NCI-H2227 treated with DMSO at 0.1 percent for 48 hours (cell line): ENCODE data around the gene TRAPPC5.

Experiments
- DNase-seq: peaks from one replicate; lab custom pipeline; 2025; lab: John Stamatoyannopoulos, UW

TRAPPC5 gene

GRCh38 chr19:7732045-7732444 is 51.4 kb downstream of the TRAPPC5 start, which contains the start of gene CLEC4G:
CLEC4G (minus strand) TSS chr19:7732110; CDS start chr19:7732102, 8 bp downstream.
- DNase-seq, result no peak

- no peak for DNase-seq
Observed at GRCh38 chr19:7733376-7733775, 52.7 kb downstream of the TRAPPC5 start.

- DNase-seq, result no peak
Observed at GRCh38 chr19:7734220-7735203, 53.9 kb downstream of the TRAPPC5 start.

GRCh38 chr19:7736148-7736547 is 55.5 kb downstream of the TRAPPC5 start:
- no peak for DNase-seq

GRCh38 chr19:7737215-7737614 is 56.6 kb downstream of the TRAPPC5 start:
- no peak for DNase-seq
